Measurements from ENCODE around the gene ZNF14.

- TF ChIP-seq CTCF (IDR thresholded peaks at IDR 0.05 in 8 of 11, conservative IDR thresholded peaks at IDR 0.05 in 3 of 11) (no peak), POLR2A (IDR thresholded peaks at IDR 0.05) (no peak)
Observed at GRCh38 chr19:19691683-19692082, 41.2 kb downstream of the ZNF14 start.

Measured in spleen (tissue), 7 donors.